Inflammatory macrophage treated with lipopolysaccharide for 1 hour (primary cell): ENCODE data around the gene ZNF827.

Source experiments
- DNase-seq, 2 donors: peaks; one replicate each; pipeline ENCODE4 v3.0.0-alpha.2; 2020 to 2022

ZNF827 gene

DNA sequence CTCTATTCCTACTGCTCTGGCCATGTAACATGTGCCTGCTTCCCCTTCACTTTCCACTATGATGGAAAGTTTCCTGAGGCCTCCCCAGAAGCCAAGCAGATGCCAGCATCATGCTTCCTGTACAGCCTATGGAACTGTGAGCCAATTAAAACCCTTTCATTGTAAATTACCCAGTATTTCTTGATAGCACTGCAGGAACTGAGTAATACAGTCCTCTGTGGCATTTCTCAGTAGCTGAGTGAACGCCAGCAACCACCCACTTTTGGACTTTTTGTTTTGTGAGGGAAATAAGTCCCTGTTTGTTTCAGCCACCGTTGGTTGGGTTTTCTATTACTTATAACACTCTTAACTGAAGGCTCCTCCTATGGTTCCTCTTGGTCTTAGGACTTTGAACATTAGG, 154.6 kb downstream of the ZNF827 start:
- no peak for DNase-seq

DNA sequence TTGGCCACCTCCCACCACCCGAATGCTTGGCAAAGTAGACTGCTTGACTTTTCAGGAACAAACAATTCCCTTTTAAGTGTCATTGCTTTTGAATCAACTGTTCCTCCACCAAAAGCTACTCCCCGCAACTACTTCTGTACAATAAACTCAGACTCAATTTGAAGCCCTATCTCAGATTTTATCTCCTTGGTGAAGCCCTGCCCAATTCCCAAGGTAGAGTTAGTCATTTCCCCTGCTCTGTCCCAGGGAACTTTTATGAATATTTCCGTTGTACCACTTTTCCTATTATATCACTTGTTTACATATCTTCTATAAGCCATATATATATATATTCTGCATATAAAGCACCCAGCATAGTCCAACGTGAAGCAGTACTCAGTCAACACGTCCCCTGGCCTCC, 155.9 kb downstream of the ZNF827 start:
- no peak for DNase-seq

DNA sequence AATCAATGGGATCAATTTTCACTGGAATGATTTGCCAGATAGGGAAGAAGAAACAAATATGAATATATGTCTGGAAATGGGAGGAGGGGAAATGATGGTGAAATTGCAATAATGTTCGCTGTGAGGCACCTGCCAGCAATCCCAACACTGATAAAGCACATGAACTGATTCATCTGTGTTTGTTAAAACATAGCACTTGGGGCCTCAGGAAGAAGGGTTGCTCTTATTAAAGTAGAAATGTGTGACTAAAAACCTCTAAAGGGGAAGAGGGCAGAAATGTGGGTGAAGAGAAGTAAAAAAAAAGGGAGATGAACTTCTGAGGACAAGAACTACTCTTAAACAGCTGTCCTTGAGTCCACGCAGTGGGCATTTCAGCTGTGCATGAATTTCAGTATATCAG, 157.3 kb downstream of the ZNF827 start:
- DNase-seq, result no peak

DNA sequence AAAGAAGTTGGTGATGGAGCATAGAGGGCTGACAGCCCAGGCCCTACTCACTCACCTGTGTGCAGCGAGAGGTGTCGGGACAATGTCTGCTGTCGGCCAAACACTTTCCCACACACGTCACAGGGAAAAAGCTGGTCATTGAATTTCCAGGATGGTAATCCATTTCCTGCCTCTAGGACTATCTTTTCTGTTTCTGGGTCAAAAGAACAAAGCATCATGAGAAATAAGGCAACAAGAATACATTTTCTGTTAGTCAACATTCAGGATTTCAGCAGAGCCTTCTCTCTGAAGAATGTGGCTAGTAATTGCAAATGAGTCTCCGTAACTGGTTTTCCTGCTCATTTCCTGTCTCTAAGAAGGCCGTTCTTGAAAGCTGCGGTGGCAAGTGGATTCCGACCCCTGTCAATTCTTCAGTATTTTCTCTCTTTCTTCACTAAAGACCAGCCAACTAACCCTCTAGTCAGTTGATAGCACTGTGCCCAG, 159.3 kb downstream of the ZNF827 start:
- no peak for DNase-seq

DNA sequence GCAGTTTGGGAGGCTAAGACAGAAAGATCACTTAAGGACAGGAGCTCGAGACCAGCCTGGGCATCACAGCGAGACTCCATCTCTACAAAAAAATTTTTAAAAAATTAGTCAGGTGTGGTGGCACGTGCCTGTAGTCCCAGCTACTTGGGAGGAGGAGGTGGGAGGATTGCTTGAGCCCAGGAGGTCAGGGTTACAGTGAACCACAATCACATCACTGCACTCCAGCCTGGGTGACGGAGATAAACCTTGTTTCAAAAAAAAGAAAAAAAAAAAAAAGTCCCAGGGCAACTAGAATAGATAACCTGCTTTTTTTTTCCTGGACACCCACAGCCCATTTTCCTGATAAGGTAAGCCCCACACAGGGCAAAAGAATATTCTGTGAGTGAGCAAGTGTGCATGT, 162.4 kb downstream of the ZNF827 start:
- DNase-seq, result no peak

DNA sequence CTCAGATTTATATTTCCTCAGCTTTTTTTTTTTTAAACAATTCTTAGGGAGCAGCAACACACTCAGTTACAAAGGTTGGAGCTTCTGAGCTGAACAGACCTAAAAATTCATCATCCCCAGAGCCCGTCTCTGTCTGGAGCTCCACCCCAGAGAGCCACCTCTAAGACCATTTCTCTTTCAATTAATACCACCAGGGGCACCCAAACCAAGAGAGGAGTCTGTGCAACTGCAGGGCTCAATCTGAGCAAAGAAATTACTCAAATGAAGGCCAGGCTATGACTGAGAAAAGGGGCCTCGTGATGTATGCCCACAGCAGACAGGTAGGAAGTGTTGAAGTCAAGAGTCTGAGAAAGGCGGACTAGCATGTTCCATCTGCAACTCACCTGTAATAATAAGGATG, 163.2 kb downstream of the ZNF827 start:
- DNase-seq, result no peak

DNA sequence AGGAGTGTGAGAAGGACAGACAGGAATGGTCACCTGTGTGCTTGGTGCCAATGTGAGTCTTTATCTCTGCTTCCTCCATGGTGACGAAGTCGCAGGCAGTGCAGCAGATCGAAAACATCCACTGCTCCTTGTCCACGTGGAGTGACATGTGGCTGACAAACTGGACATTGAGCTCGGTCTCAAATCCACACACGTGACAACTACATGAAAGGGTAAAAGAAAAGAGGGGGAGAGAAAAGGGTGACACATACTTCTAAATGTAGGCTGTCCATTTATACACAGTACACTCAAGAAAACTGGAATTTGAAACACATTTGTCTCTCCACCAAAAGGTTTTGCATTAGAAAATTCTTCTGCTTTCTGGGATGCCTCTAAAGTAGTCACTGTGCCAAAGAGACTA, 164.2 kb downstream of the ZNF827 start:
- DNase-seq, result no peak

DNA sequence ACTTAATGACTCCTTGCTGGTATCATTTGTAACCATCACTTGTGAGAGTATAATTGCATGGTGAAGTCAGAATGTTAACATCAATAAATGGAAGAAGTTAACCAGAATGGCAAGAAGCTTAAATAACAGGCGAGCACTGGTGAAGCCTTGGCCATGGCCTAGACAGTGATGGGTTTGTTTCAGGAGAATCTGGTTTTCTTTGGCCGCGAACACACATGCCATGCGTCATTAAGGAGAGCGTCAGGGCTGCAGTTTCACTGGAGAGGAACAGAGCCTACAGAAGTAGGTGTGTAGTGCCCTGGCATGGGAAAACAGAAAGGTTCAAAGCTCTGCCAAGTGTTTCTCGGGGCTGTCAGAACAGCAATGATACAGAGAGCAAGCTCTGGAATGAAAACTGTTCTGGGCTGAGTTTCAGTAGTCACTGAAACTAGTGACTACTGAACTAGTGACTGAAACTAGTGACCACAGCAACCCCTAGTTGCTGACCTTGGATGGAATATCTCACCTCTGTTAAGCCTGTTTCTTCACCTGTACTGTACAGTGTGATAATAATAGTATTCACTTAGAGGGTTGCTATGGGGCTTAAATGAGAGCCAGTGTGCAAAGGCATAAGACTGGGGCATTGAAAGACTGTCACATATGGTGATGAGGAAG, 164.9 kb downstream of the ZNF827 start:
- DNase-seq, result no peak

DNA sequence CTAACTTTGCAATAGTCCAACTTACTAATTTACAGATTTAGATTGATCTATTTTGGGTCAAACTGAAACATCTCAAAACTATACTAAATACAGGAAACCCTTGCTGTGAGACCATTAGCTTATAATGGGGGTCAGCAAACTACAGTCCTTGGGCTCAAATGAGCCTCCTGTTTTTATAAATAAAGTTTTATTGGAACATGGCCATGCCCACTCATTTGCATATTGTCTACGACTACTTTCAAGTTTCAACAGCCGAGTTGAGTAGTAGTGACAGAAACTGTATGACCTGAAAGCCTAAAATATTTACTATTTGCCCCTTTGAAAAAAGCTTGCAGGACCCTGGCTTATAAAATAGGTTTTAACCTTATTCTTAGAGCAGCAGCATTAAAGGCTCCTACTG, 166.3 kb downstream of the ZNF827 start:
- DNase-seq, result no peak

DNA sequence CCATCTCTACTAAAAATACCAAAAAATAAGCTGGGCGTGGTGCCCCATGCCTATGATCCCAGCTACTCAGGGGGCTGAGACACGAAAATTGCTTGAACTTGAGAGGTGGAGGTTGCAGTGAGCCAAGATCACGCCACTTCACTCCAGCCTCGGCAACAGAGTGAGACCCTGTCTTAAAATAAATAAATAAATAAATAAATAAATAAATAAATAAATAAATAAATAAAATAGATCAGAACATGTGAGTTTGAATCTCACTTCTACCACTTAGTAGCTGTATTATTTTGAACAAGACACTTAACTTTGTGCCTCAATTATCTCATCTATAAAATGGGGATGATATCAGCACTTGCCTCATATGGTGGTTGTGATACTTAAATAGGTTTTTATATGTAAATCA, 168.5 kb downstream of the ZNF827 start:
- DNase-seq, result peak in 1 of 2 donors; percentile 7

DNA sequence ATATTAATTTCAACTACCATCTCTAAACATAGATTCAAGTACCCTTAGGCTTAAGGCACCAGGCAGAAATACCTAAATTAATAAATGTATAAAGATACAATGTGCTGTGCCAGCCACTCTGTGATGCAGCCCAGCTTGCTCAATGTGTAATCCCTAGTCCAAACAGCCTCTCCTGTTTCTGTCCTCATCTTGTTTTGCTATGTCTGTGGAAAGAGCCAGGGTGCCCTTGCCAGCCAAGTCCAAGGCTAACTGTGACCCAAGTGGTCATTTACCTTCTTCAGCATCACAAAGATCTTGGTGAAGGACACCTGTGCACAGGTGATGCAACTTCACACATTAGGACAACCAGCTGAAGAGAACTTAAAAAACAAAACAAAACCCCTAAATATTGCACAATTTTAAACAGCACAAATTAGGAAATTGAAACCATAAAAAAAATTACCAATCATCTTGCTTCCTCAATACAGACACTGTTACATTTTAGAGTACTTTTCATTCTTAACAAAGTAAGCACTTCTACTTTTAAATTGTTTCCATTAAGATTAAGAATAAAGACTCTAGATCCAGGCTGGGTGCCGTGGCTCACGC, 169.1 kb downstream of the ZNF827 start:
- peak; percentile 73 to 76 for DNase-seq

DNA sequence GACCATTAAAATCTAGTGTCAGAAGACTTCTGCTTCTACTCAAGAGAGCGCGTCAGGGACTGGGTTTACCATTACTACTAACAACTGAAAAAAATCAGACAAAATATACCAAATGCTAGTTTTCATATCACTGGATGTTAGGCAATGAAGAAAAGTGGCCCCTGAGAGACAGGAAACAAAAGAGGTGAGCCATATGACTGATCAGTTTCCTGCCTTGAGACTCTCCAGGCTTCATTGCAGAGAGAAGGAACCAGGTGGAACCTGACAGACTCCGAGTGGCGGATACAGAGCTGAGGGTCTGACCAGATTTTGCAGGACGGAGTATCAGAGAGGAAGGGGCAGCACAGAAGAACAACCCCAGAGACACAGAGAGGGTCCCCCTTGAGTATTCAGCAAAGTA, 172.3 kb downstream of the ZNF827 start:
- DNase-seq, result no peak

DNA sequence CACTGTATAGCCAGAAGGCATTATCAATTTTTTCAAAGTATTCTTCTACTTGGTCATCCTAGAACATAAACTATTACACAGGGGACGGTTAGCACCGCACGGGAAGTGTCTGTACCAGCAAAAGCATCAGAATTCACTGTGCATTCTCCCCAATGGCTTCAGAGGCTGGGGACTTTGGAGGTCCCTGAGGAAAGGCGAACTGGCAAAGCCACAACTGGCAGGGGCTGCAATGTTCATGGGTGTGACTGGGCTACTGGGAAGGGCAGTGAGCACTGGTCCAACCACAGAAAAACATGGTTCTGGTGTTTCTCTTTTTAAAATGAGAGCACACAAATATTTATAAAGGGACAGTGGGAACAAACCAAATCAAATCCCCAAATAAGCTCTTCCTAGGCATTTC, 175.2 kb downstream of the ZNF827 start:
- DNase-seq, result no peak

DNA sequence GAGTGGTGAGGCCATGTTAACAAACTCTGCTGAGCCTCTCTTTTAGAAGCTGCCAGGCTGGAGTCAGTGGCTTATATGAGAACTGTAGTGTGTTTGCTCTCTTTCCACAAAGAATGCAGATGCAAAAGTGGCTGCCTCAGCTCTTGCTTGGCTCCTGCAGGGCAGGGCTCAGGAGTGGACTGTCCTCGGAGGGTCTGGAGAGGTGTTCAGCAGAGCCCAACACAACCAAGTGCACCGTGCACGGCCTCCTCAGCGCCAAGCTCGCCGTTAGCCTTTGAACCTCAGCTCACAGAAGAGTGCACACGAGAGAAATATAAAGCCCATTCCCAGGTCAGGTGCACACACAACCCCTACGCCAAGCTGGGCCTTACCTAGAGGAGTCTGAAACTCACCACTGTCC, 175.9 kb downstream of the ZNF827 start:
- no peak for DNase-seq

DNA sequence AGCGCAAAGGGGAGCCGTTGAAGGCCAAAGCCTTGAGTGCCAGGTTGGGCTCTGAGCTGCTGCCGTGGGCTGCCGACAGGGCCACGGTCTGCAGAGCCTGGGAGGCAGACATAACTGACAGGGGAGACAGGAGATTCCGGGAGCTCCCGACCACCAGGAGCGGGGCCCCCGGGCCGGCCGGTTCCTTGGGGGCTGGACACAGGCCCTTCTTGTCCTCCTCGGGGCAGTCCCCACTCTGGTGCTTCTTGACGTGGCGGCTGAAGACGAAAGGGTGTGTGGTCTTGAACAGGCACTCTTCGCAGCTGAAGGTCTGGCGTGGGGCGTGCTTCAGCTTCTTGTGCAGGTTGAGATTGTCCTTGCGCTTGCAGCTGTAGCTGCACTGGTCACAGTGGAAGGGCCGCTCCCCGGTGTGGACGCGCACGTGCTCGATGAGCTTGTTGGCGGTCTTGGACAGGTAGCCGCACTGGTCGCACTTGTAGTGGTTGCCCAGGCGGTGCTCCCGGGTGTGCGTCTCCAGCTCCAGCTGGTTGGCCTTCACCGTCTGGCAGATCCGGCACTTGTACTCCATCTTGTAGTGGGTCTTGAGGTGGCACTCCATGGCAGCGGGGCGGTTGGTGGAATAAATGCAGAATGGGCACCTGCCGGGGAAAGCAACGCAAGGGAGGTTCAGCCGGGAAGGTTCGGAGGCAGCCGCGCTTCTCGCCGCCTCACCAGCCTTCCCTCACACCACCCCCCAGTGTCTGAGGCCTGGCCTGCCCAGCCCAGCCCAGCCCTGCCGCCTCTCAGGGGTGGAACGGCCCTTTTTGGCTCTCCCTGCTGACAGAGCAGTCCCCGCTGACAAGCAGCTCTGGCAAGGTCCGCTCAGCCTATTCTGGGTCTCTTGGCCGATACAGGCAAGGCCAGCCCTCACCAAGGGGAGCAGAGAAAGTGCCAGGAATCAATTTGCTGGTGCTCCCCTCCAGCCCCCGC, 177.4 kb downstream of the ZNF827 start:
- DNase-seq, result no peak

DNA sequence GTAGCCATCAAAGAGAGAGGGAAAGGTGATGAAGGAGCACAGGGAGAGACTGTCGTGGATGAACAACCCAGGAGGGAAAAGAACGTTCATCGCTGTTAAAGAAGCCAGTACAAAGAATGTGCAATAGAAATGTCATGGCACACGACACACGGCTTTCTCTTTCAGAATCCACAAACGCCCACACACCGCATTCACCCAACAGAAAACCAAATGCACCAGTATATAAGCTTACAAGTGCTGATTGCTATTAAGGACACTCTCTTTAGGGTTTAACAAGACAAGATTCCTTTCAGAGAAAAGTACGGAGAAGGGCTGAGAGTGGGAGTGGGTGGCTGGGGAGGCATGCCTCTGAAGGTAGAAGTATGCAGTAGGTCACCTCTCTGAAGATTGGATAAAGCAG, 178.4 kb downstream of the ZNF827 start:
- DNase-seq, result no peak

DNA sequence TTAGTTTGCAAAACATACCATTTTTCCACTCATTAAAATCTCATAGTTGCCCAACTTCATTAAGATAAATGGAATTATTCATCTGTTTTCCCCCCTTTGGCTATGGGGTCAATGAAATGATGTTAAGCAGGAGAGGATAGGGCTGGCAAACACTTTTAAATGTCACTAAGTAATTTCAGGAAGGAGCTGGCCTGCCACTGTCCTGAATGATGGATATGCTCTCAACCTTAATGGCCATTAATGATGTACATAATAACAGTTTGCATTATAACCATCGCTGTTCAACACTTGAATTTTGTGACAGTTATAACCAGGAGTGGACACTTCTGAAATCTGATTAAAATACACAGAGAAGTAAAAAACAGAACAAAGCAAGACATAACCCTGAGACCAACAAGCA, 181.4 kb downstream of the ZNF827 start:
- no peak for DNase-seq

DNA sequence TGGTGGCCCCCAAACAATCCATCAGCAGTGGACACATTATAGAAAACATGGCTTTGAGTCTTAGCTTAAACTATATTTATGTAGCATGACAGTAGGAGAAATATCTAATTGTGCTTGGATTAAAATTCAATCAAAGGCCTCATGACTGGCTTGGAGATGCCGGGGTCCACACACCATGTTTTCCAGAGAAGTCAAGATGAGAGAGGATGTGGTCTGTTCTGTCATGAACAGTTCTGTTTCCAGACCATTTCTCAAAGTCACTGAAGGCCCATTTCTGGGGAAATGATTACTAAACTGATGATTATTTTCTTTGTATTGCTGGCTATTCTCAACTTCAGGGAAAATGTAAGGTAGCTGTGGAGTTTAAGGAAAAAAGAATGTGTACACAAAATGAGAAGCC, 182.4 kb downstream of the ZNF827 start:
- no peak for DNase-seq

DNA sequence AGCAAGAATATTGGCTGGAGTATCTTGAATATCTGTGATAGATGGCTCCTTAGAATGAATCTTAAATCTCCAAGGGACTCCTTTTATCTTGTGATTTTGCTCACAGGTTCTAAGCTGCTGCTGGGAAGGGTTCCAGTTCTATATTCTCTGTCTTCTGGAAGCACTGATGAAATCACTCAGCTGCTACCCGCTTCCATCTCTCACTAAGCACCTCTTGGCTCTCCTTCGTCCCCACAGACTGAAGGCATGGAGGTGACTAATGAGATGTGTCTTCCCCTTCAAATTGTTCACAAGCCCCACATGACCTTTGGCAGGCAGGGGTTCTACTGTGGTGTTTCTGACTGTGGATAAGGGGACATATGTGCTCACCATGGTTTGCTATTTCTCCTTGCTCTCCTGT, 182.8 kb downstream of the ZNF827 start:
- DNase-seq, result no peak

DNA sequence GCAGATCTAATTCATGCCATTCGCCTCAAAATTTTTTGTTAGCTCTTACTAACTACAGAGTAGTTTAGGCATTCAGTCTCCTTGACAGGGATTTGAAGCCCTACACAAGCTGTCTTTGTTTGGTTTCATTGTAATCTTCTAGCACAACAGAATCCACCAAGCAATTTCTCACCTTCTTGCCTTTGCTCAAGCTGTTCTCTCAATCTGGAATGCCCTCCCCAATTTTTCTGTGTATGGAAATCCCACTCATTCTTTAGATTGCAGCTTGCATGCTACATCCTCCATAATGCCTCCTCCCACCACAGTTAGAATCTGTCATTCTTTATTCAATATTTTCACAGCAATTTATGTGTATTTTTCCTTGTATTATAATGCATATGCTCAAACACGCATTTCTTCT, 195.0 kb downstream of the ZNF827 start:
- no peak for DNase-seq

DNA sequence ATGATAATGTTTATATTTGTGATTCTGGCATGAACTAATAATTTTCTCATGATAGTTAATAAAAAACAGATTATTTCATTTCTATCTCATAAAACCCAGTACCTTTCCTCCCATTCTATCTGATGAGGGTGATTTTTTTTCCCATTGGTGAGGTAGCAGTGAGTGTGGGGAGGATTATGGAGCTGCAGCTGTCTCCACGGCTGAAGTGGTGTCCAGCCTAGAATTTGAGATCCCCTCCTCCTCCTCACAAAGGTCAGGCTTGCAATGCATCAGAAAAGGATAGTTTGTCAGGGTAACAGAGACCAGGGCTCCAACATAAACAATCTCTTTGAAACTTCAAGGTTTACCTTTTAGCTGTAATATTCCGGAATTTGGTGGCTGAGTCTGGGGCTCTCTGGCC, 197.8 kb downstream of the ZNF827 start:
- no peak for DNase-seq

DNA sequence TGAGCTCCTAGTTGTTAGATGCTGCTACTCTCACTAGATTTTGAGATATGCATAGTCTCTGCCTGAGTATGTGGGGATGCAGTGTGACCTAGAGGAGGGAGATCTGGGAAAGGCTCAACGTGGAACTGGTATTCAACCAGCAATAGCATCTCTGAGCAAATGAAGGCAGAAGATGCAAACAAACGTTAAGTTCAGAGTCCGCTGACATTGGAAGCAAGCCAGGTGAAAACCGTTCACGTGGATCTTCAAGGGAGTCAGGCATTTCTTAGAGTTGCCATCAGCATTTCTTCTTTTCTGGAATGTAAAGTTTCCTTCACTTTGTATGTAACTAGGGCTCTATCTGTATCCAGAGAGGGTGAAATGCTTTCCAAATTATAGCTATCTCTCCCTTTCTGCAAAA, 198.8 kb downstream of the ZNF827 start:
- no peak for DNase-seq

DNA sequence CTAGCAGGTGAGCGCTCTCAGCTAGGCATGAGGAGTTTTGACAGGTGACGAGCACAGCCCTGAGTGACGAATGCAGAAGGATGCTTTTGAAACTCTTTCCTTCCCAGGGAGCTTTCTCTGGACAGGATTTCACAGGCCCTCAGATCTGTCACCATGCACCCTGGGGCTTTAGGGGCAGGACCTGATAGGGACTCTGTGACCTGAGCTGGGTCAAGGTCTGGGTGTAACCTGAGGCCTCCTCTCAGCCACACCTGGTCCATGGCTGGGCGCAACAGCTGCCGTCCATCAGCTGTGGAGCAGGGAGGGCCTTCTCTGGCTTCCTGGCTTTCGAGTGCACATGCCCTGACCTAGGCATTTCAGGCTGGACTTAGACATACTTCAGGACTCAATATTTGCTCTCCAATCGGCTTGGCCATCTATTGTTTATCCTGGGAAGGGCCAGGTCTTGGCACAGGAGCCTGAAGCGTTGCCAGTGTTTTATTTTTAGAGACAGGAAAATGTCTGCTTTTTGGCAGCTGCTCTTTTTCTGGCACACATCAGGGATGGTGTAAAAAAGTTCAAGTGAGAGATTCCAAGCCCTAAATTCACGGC, 202.3 kb downstream of the ZNF827 start:
- no peak for DNase-seq

DNA sequence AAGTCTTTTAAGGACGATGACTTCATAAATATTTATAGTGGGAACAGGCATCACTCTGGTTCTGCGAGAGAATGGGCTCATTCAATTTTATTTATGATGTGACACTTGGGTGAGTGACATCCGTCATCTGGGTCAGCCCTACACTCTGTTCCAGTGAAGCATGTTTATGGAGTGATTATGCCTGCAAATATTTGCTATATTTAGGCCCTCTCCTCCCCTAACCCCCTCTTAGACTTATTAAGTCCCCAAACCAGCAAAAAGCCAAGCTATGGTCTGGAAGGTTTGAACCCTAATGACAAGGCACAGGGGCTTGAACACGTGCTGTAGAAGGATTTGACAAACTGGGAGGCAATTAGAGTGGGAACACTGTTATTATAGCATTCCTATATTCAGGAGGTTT, 202.8 kb downstream of the ZNF827 start:
- no peak for DNase-seq
